Fibroblast of pulmonary artery (primary cell): ENCODE measurements around the gene ISL2.

Source experiments
- DNase-seq: peaks from one replicate; pipeline ENCODE4 v3.0.0-alpha.2; 2010; ENCODE audit warnings: low read depth
- H3K4me3 ChIP-seq: replicated peaks from 2 replicates; pipeline ENCODE4 v1.5.1; 2011; ENCODE audit warnings: low read depth, mild to moderate bottlenecking, control low read depth, low read length, moderate library complexity
- CTCF ChIP-seq: IDR thresholded peaks from 2 replicates; pipeline ENCODE4 v1.5.1; 2011; ENCODE audit warnings: mild to moderate bottlenecking, control low read depth, low read length, inconsistent platforms; ENCODE audit errors: missing control alignments

ISL2 gene

GRCh38 chr15:76349301-76350070, 12.9 kb downstream of the ISL2 start:
- peak; percentile 36 for DNase-seq

GRCh38 chr15:76353023-76353577, 16.5 kb downstream of the ISL2 start:
- no peak for TF ChIP-seq CTCF
- DNase-seq = no peak
- no peak overlapping the region for H3K4me3 ChIP-seq

More at GRCh38 chr15:76349301-76350070, 12.9 kb downstream of the ISL2 start:
- no peak overlapping the region for H3K4me3 ChIP-seq
- no peak for TF ChIP-seq CTCF

- H3K4me3 ChIP-seq = no peak overlapping the region
- TF ChIP-seq CTCF = no peak
- DNase-seq = no peak
Observed at GRCh38 chr15:76353903-76354302, 17.3 kb downstream of the ISL2 start.

- H3K4me3 ChIP-seq = no peak overlapping the region
- DNase-seq = no peak
- no peak for TF ChIP-seq CTCF
Observed at GRCh38 chr15:76354823-76355440, 18.4 kb downstream of the ISL2 start.

GRCh38 chr15:76358453-76358852, 21.9 kb downstream of the ISL2 start:
- H3K4me3 ChIP-seq = no peak overlapping the region
- TF ChIP-seq CTCF = no peak
- no peak for DNase-seq

- no peak for DNase-seq
- no peak overlapping the region for H3K4me3 ChIP-seq
- TF ChIP-seq CTCF = no peak
Observed at GRCh38 chr15:76359152-76359551, 22.6 kb downstream of the ISL2 start.

GRCh38 chr15:76360416-76360815, 23.8 kb downstream of the ISL2 start:
- no peak for DNase-seq
- H3K4me3 ChIP-seq = no peak overlapping the region
- no peak for TF ChIP-seq CTCF
